Hepatocyte (in vitro differentiated cells): ENCODE measurements around the gene PFKM. TPM values are rescaled to one million over a fixed set of nuclear protein-coding genes. Genes with fewer than 3 reads are reported as not detected.
A peak's percentile ranks its signal among the peaks of the same experiment; 100 is the strongest.
"Not testable (repeated sequence)": the region's sequence is repeated elsewhere in the genome, so short reads cannot be mapped to it uniquely, and the experiment has no call there.

Source experiments
- DNase-seq: peaks from one replicate; pipeline ENCODE4 v3.0.0-alpha.2; 2016; ENCODE audit warnings: low spot score
- H2AFZ ChIP-seq: fragments of 200-600 bp; sonication (generic); 2 replicates; pipeline ENCODE4 v1.6.0; 2016; ENCODE audit warnings: antibody characterized with exemption, mild to moderate bottlenecking
- H3K27ac ChIP-seq: fragments of 200-600 bp; sonication (generic); 2 replicates; pipeline ENCODE4 v1.5.1; 2016; ENCODE audit warnings: mild to moderate bottlenecking
- H3K27me3 ChIP-seq: fragments of 200-600 bp; sonication (generic); 2 replicates; pipeline ENCODE4 v1.6.1; 2016
- H3K36me3 ChIP-seq: fragments of 200-600 bp; sonication (generic); replicated peaks from 2 replicates; pipeline ENCODE4 v1.5.1; 2016; ENCODE audit warnings: low read depth; ENCODE audit not compliant: insufficient read depth
- H3K4me1 ChIP-seq: fragments of 200-600 bp; sonication (generic); 2 replicates; pipeline ENCODE4 v1.5.1; 2016; ENCODE audit warnings: mild to moderate bottlenecking, moderate library complexity; ENCODE audit not compliant: insufficient read depth
- H3K4me2 ChIP-seq: fragments of 200-600 bp; sonication (generic); 2 replicates; pipeline ENCODE4 v1.6.0; 2016
- H3K4me3 ChIP-seq: fragments of 200-600 bp; sonication (generic); 2 replicates; pipeline ENCODE4 v1.5.1; 2016; ENCODE audit warnings: mild to moderate bottlenecking
- H3K79me2 ChIP-seq: fragments of 200-600 bp; sonication (generic); 2 replicates; pipeline ENCODE4 v1.6.0; 2017; ENCODE audit warnings: mild to moderate bottlenecking
- H3K9me2 ChIP-seq: fragments of 200-600 bp; sonication (generic); replicated peaks from 2 replicates; pipeline ENCODE4 v1.6.0; 2017; ENCODE audit warnings: mild to moderate bottlenecking; ENCODE audit not compliant: insufficient read depth
- H3K9me3 ChIP-seq: fragments of 200-600 bp; sonication (generic); 2 replicates; pipeline ENCODE4 v1.5.1; 2016; ENCODE audit warnings: low read depth, mild to moderate bottlenecking
- H4K20me1 ChIP-seq: fragments of 200-600 bp; sonication (generic); 2 replicates; pipeline ENCODE4 v1.6.0; 2016; ENCODE audit warnings: mild to moderate bottlenecking; ENCODE audit not compliant: insufficient read depth, poor library complexity, severe bottlenecking
- EZH2 ChIP-seq: fragments of 200-600 bp; sonication (generic); IDR thresholded peaks from 2 replicates; pipeline ENCODE4 v1.6.1; 2016; ENCODE audit warnings: antibody characterized with exemption, mild to moderate bottlenecking, borderline replicate concordance
- EZH2phosphoT487 ChIP-seq: fragments of 200-600 bp; sonication (generic); IDR thresholded peaks from one replicate; pipeline ENCODE4 v1.6.1; 2018; ENCODE audit warnings: antibody characterized with exemption, mild to moderate bottlenecking, low read depth, moderate library complexity; ENCODE audit not compliant: unreplicated experiment, severe bottlenecking
- WGBS: methylation state at CpG from one replicate; pipeline ENCODE4 v1.1.6; 2016; ENCODE audit warnings: low lambda C conversion rate; ENCODE audit errors: missing lambda C conversion rate; 5-methylcytosine and 5-hydroxymethylcytosine counted together
- polyA plus RNA-seq: library from polyadenylated mRNA; unstranded; fragments of >200 nt; fragmentation: Nextera tagmentation; extraction: Ambion mirVana; gene quantifications from 2 replicates; pipeline ENCODE4 v1.2.1, GENCODE V29; 2016
- total RNA-seq: library from RNA; depleted of rRNA; stranded (reverse); fragments of >200 nt; gene quantifications from 2 replicates; pipeline ENCODE4 v1.2.3, GENCODE V29; 2014
- TF ChIP-seq, protein P1 (sequence below): fragments of 200-600 bp; sonication (generic); IDR thresholded peaks from 2 replicates; pipeline ENCODE4 v1.5.1; 2016; ENCODE audit warnings: antibody characterized with exemption, mild to moderate bottlenecking; ENCODE audit not compliant: poor library complexity

Gene PFKM
- total and polyA plus RNA-seq, 2 experiments from 2014 or later: 49.1 to 51.9 TPM

DNA sequence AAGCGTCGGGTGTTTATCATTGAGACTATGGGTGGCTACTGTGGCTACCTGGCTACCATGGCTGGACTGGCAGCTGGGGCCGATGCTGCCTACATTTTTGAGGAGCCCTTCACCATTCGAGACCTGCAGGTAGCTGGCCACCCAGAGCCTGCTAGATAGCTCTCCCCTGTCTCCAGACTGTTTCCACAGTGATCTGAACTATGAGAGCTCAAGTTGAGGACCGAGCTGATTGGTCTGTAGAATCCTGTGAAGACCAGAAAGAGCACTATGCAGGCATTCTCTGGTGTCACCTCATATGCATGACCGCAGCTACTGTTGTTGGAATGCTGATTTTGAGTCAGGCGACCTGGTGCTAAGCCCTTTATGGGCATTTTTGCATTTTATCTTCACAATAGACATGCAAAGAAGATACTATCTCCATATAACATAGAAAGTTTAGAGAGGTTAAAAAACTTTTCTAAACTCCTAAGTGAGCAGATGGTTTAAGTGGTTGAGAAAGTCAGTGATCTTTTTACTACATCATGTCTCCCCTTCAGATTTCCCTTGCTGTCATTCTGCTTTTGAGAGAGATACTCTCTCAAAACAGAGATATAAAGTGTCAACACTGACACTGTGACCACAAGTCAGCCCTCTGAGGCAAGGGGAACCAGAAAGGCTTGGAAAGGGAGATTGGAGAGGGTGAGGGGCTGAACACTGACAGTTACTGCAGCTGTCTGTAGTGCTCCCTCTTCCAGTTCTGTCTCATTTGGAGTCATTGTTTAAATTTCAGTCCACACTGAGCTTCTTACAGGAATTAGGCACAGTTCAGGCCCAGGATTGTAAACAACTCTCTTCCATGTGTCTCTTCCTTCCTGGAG, 23.9 kb downstream of the PFKM start:
- H3K9me3 ChIP-seq: no peaks in the 10 kb centered on the region
- 83% methylated on average over 7 of the region's 7 CpGs for WGBS
- TF ChIP-seq EZH2phosphoT487: no peak
- TF ChIP-seq EZH2: no peak
- TF ChIP-seq, protein P1, sequence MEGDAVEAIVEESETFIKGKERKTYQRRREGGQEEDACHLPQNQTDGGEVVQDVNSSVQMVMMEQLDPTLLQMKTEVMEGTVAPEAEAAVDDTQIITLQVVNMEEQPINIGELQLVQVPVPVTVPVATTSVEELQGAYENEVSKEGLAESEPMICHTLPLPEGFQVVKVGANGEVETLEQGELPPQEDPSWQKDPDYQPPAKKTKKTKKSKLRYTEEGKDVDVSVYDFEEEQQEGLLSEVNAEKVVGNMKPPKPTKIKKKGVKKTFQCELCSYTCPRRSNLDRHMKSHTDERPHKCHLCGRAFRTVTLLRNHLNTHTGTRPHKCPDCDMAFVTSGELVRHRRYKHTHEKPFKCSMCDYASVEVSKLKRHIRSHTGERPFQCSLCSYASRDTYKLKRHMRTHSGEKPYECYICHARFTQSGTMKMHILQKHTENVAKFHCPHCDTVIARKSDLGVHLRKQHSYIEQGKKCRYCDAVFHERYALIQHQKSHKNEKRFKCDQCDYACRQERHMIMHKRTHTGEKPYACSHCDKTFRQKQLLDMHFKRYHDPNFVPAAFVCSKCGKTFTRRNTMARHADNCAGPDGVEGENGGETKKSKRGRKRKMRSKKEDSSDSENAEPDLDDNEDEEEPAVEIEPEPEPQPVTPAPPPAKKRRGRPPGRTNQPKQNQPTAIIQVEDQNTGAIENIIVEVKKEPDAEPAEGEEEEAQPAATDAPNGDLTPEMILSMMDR: no peak
- H3K4me2 ChIP-seq: no peak overlapping the region
- no peak overlapping the region for H3K4me3 ChIP-seq
- no peak for DNase-seq
- H3K27ac ChIP-seq: no peak overlapping the region
- H3K36me3 ChIP-seq: no peaks in the 10 kb centered on the region
- H3K9me2 ChIP-seq: no peaks in the 10 kb centered on the region
- H4K20me1 ChIP-seq: no peaks in the 10 kb centered on the region
- no peak overlapping the region for H2AFZ ChIP-seq
- no peaks in the 10 kb centered on the region for H3K4me1 ChIP-seq
- no peaks in the 10 kb centered on the region for H3K79me2 ChIP-seq
- no peaks in the 10 kb centered on the region for H3K27me3 ChIP-seq

DNA sequence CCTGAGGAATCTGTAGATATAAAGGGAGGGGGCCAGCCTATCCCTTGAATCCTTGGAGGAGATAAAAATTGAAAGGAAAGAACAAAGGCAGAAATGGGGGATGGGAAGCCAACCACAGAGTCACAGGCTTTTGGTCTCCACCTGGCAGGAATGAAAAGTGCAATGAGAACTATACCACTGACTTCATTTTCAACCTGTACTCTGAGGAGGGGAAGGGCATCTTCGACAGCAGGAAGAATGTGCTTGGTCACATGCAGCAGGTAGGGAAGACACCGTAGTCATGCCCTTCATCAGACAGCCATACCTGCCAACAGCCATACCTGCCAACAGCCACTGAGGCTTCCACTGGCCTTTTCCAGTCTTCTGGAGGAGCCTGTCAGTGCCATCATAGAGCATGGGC, 24.7 kb downstream of the PFKM start:
- Histone ChIP-seq H3K27ac (no peak overlapping the region), H2AFZ (no peak overlapping the region), H3K27me3 (no peaks in the 10 kb centered on the region), H3K4me1 (no peaks in the 10 kb centered on the region), H3K36me3 (no peaks in the 10 kb centered on the region), H3K4me3 (no peak overlapping the region), H3K79me2 (no peaks in the 10 kb centered on the region), H4K20me1 (no peaks in the 10 kb centered on the region), H3K9me3 (no peaks in the 10 kb centered on the region), H3K4me2 (no peak overlapping the region), H3K9me2 (no peaks in the 10 kb centered on the region)
- 90% methylated on average over 2 of the region's 2 CpGs for WGBS
- TF ChIP-seq EZH2 (no peak), EZH2phosphoT487 (no peak)
- TF ChIP-seq, protein P1: no peak
- no peak for DNase-seq

DNA sequence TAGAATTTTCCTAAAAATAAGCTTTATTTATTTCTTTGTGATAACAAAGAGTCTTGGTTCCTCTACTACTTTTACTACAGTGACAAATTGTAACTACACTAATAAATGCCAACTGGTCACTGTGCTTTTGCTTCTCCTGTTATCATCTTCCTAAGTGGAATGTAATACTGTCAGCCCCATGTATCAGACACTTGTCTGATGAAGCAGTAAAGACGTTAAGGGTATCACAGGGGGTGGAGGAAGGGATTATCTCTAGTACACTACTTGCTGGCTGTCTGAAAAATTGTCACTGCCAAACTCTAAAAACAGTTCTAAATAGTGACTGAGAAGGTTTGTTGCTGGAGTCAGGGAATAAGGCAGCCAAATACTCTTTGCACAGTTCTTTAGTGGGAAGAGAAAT, 26.8 kb downstream of the PFKM start:
- no peak for TF ChIP-seq EZH2
- Histone ChIP-seq H3K9me2 (no peaks in the 10 kb centered on the region), H3K79me2 (no peaks in the 10 kb centered on the region), H3K4me3 (no peak overlapping the region), H3K4me2 (no peak overlapping the region), H4K20me1 (no peaks in the 10 kb centered on the region), H3K4me1 (no peaks in the 10 kb centered on the region), H3K9me3 (no peaks in the 10 kb centered on the region), H2AFZ (no peak overlapping the region), H3K27me3 (no peaks in the 10 kb centered on the region), H3K36me3 (peaks cover 4% of the 10 kb centered on the region), H3K27ac (no peak overlapping the region)
- 39% methylated on average over 1 of the region's 1 CpG for WGBS
- DNase-seq: no peak

DNA sequence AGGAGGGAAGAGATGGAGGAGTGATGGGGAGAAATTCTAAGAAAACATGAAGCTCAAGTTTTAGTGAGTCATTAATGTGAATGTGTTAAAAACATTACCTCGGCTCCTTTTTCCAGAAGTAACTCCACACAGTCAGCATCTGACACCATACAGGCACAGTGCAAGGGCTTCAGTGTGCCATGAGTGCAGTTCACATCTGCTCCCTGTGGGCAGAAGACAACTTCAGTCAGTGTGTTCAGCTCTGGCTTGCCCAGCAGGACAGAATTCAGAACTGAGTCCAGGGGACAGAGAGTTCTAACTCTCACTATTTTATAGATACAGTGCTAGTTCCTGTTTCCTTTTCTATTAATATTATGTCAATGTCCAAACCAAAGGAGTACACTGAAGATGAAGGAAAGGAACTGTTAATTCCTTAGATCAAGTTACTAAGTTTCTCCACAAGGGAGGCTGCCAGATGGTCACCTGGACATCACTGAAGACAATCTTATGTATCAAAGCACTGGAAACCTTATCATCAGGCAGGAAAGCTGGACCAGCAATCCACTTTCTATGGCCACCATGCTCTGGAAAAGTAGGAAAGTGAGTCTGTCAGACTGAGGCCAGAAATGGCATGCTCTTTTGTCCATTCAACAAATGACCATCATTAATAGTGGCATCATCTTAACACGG, 32.1 kb downstream of the PFKM start:
- no peak overlapping the region for H3K4me2 ChIP-seq
- no peak for DNase-seq
- H2AFZ ChIP-seq: no peak overlapping the region
- no peaks in the 10 kb centered on the region for H3K9me2 ChIP-seq
- no peaks in the 10 kb centered on the region for H3K9me3 ChIP-seq
- no peaks in the 10 kb centered on the region for H3K27me3 ChIP-seq
- peaks cover 2% of the 10 kb centered on the region for H3K4me1 ChIP-seq
- 84% methylated on average over 2 of the region's 2 CpGs for WGBS
- no peak overlapping the region for H3K4me3 ChIP-seq
- TF ChIP-seq, protein P1: no peak
- no peak for TF ChIP-seq EZH2
- TF ChIP-seq EZH2phosphoT487: no peak
- H3K27ac ChIP-seq: no peak overlapping the region
- peaks cover 6% of the 10 kb centered on the region for H3K36me3 ChIP-seq
- no peaks in the 10 kb centered on the region for H4K20me1 ChIP-seq
- peaks cover 29% of the 10 kb centered on the region for H3K79me2 ChIP-seq

DNA sequence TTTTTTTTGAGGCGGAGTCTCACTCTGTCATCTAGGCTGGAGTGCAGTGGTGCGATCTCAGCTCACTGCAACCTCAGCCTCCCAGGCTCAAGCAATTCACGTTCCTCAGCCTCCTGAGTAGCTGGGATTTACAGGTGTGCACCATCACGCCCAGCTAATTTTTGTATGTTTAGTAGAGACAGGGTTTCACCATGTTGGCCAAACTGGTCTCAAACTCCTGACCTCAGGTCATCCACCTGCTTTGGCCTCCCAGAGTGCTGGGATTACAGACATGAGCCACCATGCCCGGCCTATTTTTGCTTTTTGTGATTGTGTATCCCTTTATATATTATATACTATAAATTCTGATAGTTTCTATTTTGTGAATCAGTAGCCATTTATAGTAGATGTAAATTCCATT, 36.6 kb downstream of the PFKM start:
- H3K27ac ChIP-seq, H3K27me3 ChIP-seq, DNase-seq, H3K9me3 ChIP-seq, H2AFZ ChIP-seq, H3K4me1 ChIP-seq, H3K4me3 ChIP-seq, H4K20me1 ChIP-seq, H3K36me3 ChIP-seq, H3K9me2 ChIP-seq: not testable (repeated sequence)
- Histone ChIP-seq H3K79me2 (peaks cover 34% of the 10 kb centered on the region), H3K4me2 (peak overlapping the region; percentile 95)
- 98% methylated on average over 5 of the region's 5 CpGs for WGBS
